Thyroid gland (tissue), 4 donors: ENCODE data around the gene ABCD1.
"Not testable (repeated sequence)": the region's sequence is repeated elsewhere in the genome, so short reads cannot be mapped to it uniquely, and the experiment has no call there.

ENCODE experiments used
- CTCF ChIP-seq, 6 experiments: fragments of 200-600 bp in 3 of 6; fragments of 450-650 bp in 3 of 6; sonication (generic) in 3 of 6; IDR thresholded peaks; one replicate each; pipeline ENCODE4 v1.5.1; 2016 to 2019; ENCODE audit warnings: antibody characterized with exemption in 6 of 6, mild to moderate bottlenecking in 2 of 6, inconsistent platforms in 1 of 6, moderate library complexity in 1 of 6
- POLR2A ChIP-seq, 2 donors: fragments of 450-650 bp; IDR thresholded peaks; one replicate each; pipeline ENCODE4 v1.6.1; 2017; ENCODE audit warnings: antibody characterized with exemption in 2 of 2, mild to moderate bottlenecking in 2 of 2, moderate library complexity in 1 of 2

GRCh38 chrX:153742796-153743467 lies 18.3 kb downstream of the ABCD1 start:
- TF ChIP-seq CTCF, POLR2A (IDR thresholded peaks at IDR 0.05): not testable (repeated sequence)
